GM12878 (cell line): ENCODE measurements around the gene LRRC41. TPM values are rescaled to one million over a fixed set of nuclear protein-coding genes. Genes with fewer than 3 reads are reported as not detected.

ENCODE experiments used
- ASH2L ChIP-seq: fragments of 300-600, 200-600 bp; sonication (generic); IDR thresholded peaks from 2 replicates; pipeline ENCODE4 v1.6.1; 2017; ENCODE audit warnings: low read depth, mild to moderate bottlenecking, borderline replicate concordance
- BCL11A ChIP-seq: IDR thresholded peaks from 2 replicates; pipeline ENCODE4 v1.6.1; 2011; ENCODE audit warnings: low read depth, low read length
- CHD4 ChIP-seq: fragments of 200-600 bp; sonication (generic); IDR thresholded peaks from 2 replicates; pipeline ENCODE4 v1.6.1; 2016; ENCODE audit warnings: mild to moderate bottlenecking
- EGR1 ChIP-seq, 2 experiments: IDR thresholded peaks; 1 replicate in 1 of 2; 2 replicates in 1 of 2; pipeline ENCODE4 v1.6.1; 2011 to 2012; ENCODE audit warnings: low read depth in 2 of 2, low read length in 2 of 2, borderline replicate concordance in 1 of 2, mild to moderate bottlenecking in 1 of 2, moderate library complexity in 1 of 2
- ELK1 ChIP-seq: IDR thresholded peaks from 2 replicates; pipeline ENCODE4 v1.6.1; 2012; ENCODE audit warnings: low read depth, low read length, improper control_type of control experiment
- EZH2 ChIP-seq: IDR thresholded peaks from 2 replicates; pipeline ENCODE4 v1.6.1; 2012; ENCODE audit warnings: low read depth, mild to moderate bottlenecking, control low read depth, inconsistent platforms, low read length, borderline replicate concordance; ENCODE audit not compliant: control insufficient read depth
- FOXK2 ChIP-seq: fragments of 450-650 bp; IDR thresholded peaks from 2 replicates; pipeline ENCODE4 v1.6.1; 2017; ENCODE audit warnings: mild to moderate bottlenecking, moderate library complexity
- HDAC6 ChIP-seq: fragments of 200-600 bp; sonication (generic); IDR thresholded peaks from one replicate; pipeline ENCODE4 v1.8.0; 2017; ENCODE audit warnings: antibody characterized with exemption; ENCODE audit not compliant: unreplicated experiment
- HSF1 ChIP-seq: fragments of 150-350 bp; IDR thresholded peaks from 2 replicates; pipeline ENCODE4 v1.6.1; 2014; ENCODE audit warnings: mild to moderate bottlenecking, low read depth, low read length
- IKZF1 ChIP-seq: fragments of 450-650 bp; conservative IDR thresholded peaks from 2 replicates; pipeline ENCODE4 v1.6.1; 2017; ENCODE audit warnings: antibody characterized with exemption, mild to moderate bottlenecking
- MLLT1 ChIP-seq: fragments of 450-650 bp; IDR thresholded peaks from 2 replicates; pipeline ENCODE4 v1.6.1; 2016; ENCODE audit warnings: mild to moderate bottlenecking
- MYB ChIP-seq: fragments of 150-350 bp; IDR thresholded peaks from 2 replicates; pipeline ENCODE4 v1.6.1; 2014; ENCODE audit warnings: mild to moderate bottlenecking, low read depth, low read length, borderline replicate concordance
- NR2C1 ChIP-seq: fragments of 450-650 bp; IDR thresholded peaks from 2 replicates; pipeline ENCODE4 v1.6.1; 2017; ENCODE audit warnings: antibody characterized with exemption, mild to moderate bottlenecking, moderate library complexity
- PML ChIP-seq: IDR thresholded peaks from 2 replicates; pipeline ENCODE4 v1.6.1; 2012; ENCODE audit warnings: low read length, inconsistent platforms
- POLR2A ChIP-seq: IDR thresholded peaks from 2 replicates; pipeline ENCODE4 v1.6.1; 2011; ENCODE audit warnings: low read depth, mild to moderate bottlenecking, low read length
- PRDM15 ChIP-seq: fragments of 450-650 bp; formaldehyde crosslinking; IDR thresholded peaks from 2 replicates; pipeline ENCODE4 v1.4.0; 2020; ENCODE audit warnings: mild to moderate bottlenecking, moderate library complexity
- STAT1 ChIP-seq: fragments of 450-650 bp; conservative IDR thresholded peaks from 2 replicates; pipeline ENCODE4 v1.6.1; 2014; ENCODE audit warnings: antibody characterized with exemption, mild to moderate bottlenecking
- ZBTB4 ChIP-seq: fragments of 450-650 bp; formaldehyde crosslinking; IDR thresholded peaks from 2 replicates; pipeline ENCODE4 v1.4.0; 2022; ENCODE audit warnings: mild to moderate bottlenecking, moderate library complexity
- ZSCAN29 ChIP-seq: fragments of 450-650 bp; IDR thresholded peaks from 2 replicates; pipeline ENCODE4 v1.6.1; 2017; ENCODE audit warnings: mild to moderate bottlenecking, moderate library complexity
- polyA plus RNA-seq, 11 experiments: library from polyadenylated mRNA; depleted of rRNA in 4 of 11; unstranded in 6 of 11; stranded (reverse) in 5 of 11; fragments of >200 nt; fragmentation: Nextera tagmentation in 4 of 11; fragmentation: Illumina TruSeq in 1 of 11; extraction: Ambion mirVana in 4 of 11; extraction: Trizol in 1 of 11; gene quantifications; 1 replicate in 1 of 11; 2 replicates in 10 of 11; pipeline versions ENCODE4 v1.2.1 to v1.2.3, GENCODE V29; 2011 to 2016; ENCODE audit warnings: inconsistent platforms in 2 of 11, missing spikeins in 2 of 11, low read depth in 1 of 11
- total RNA-seq, 4 experiments: library from RNA; depleted of rRNA in 3 of 4; stranded (reverse); fragments of >200 nt in 3 of 4; fragmentation: Illumina TruSeq in 1 of 4; extraction: Trizol in 1 of 4; gene quantifications; 2 replicates each; pipeline versions ENCODE4 v1.2.1 to v1.2.3, GENCODE V29; 2013 to 2021

Gene LRRC41
- total and polyA plus RNA-seq, 10 of the 15 experiments (the other 5 are each of a cell fraction or from before 2014, with no cell fraction given), result 12.0 to 79.9 (median 48.5) TPM

GRCh38 chr1:46303038-46303871, at the start of gene LRRC41, which contains the start of gene UQCRH (continued):
- no peak for TF ChIP-seq ZBTB4
- TF ChIP-seq EZH2, result no peak
- no peak for TF ChIP-seq PRDM15 (CRISPR knock-in tag)
- TF ChIP-seq NR2C1, result peak; percentile 91
- TF ChIP-seq MYB, result 0 out of 2 replicates have a peak, but pooled peaks have one; percentile 12
- peak; percentile 90 for TF ChIP-seq IKZF1
- no peak for TF ChIP-seq ASH2L
- no peak for TF ChIP-seq ZSCAN29
- peak in 1 of 2 experiments; percentile 1; a peak in 1 of 3 replicates for TF ChIP-seq EGR1 (IDR thresholded peaks at IDR 0.05; ENCODE audit: borderline replicate concordance in 1 of 2, low read depth in 2 of 2, low read length in 2 of 2)
- TF ChIP-seq MLLT1, result peak; percentile 82
- peak; percentile 93 for TF ChIP-seq POLR2A
- 0 out of 2 replicates have a peak, but pooled peaks have one; percentile 35 for TF ChIP-seq HSF1
- no peak for TF ChIP-seq HDAC6
- no peak for TF ChIP-seq CHD4
- TF ChIP-seq BCL11A, result no peak
- peak; percentile 46 for TF ChIP-seq ELK1
- peak; percentile 99 for TF ChIP-seq FOXK2
- TF ChIP-seq STAT1, result peak; percentile 95; the same call in 1 of the 2 replicates
- TF ChIP-seq PML, result peak; percentile 85
